ENCODE results near the gene TMEM143. TPM values are rescaled to one million over a fixed set of nuclear protein-coding genes. Genes with fewer than 3 reads are reported as not detected.

The TMEM143 gene
- polyA plus RNA-seq, 3 donors = 1.7 to 11.9 (median 2.1) TPM

GRCh38 chr19:48398375-48399235, 34.9 kb upstream of the TMEM143 start:
- DNase-seq = peak; percentile 70 to 80 (median 80)
- Histone ChIP-seq H3K27me3 (ENCODE audit: control insufficient read depth in 2 of 2, insufficient read depth in 2 of 2, low read length in 2 of 2) (peaks cover 37 to 44% of the 10 kb centered on the region in 2 donors), H3K79me2 (ENCODE audit: insufficient read depth, low read length) (no peaks in the 10 kb centered on the region), H3K4me1 (ENCODE audit: control insufficient read depth in 1 of 2, insufficient read depth in 2 of 2, low read length in 2 of 2) (peaks cover 39 to 45% of the 10 kb centered on the region in 2 donors), H3K9ac (ENCODE audit: insufficient read depth, low read length, poor library complexity, severe bottlenecking) (peak overlapping the region; percentile 19), H3K4me3 (replicated peaks in 1 of 3; ENCODE audit: low read depth in 2 of 3, low read length in 3 of 3) (peak overlapping the region; percentile 17 to 73 (median 36)), H2AFZ (ENCODE audit: insufficient read depth, low read depth, low read length, poor library complexity, severe bottlenecking) (peak overlapping the region; percentile 87), H3K27ac (ENCODE audit: low read depth in 1 of 2, low read length in 2 of 2) (no peak overlapping the region), H3K9me3 (replicated peaks in 1 of 2; ENCODE audit: control insufficient read depth in 1 of 2, insufficient read depth in 1 of 2, low read length in 2 of 2) (peaks cover 4 to 15% of the 10 kb centered on the region in 2 donors), H4K20me1 (ENCODE audit: insufficient read depth, low read length) (no peaks in the 10 kb centered on the region), H3K36me3 (replicated peaks in 1 of 2; ENCODE audit: control insufficient read depth in 1 of 2, insufficient read depth in 2 of 2, low read length in 2 of 2) (no peaks in the 10 kb centered on the region), H3K4me2 (replicated peaks; ENCODE audit: extremely low read depth, low read length, poor library complexity, severe bottlenecking) (peak overlapping the region; percentile 72)
- peaks cover 4 to 41% (median 14%) of the 10 kb centered on the region in 7 donors for H3K9me3 Mint-ChIP-seq
- no peak for TF ChIP-seq CTCF (IDR thresholded peaks at IDR 0.05)
- H3K27me3 Mint-ChIP-seq (ENCODE audit: low read depth in 3 of 3) = peaks cover 48 to 51% (median 48%) of the 10 kb centered on the region in 3 donors
- 6% methylated on average over 94 of the region's 104 CpGs for WGBS (ENCODE audit: insufficient coverage)
- intact Hi-C loops (cut with micrococcal nuclease) = loop anchor here in 1 of 2 donors (10.0 kb wide), 1 partner anchor 46 kb away; the partner anchor contains the start of gene GRWD1
- H3K4me1 Mint-ChIP-seq = peaks cover 44% of the 10 kb centered on the region
- H3K36me3 Mint-ChIP-seq = peaks cover 0 to 10% of the 10 kb centered on the region in 2 donors
- peak overlapping the region; percentile 52 to 93 (median 88) for H3K27ac Mint-ChIP-seq
- H3K4me3 Mint-ChIP-seq = peak overlapping the region; percentile 23 to 94

DNA sequence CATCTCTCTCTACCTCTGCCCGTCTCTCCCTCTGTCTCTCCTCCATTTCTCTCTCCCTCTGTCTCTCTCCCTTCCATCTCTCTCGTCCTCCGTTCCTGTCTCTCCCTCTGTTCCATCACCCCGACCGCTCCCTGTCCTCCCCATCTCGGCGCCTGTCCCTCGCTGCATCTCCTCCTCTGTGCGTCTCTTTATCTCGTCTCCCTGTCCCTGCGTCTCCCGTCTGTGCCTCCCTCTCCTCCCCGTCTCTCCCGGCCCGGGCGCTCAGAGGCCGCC, 34.3 kb upstream of the TMEM143 start:
- Histone ChIP-seq H3K27ac (ENCODE audit: low read depth in 1 of 2, low read length in 2 of 2) (no peak overlapping the region), H3K36me3 (replicated peaks in 1 of 2; ENCODE audit: control insufficient read depth in 1 of 2, insufficient read depth in 2 of 2, low read length in 2 of 2) (no peaks in the 10 kb centered on the region), H3K9me3 (replicated peaks in 1 of 2; ENCODE audit: control insufficient read depth in 1 of 2, insufficient read depth in 1 of 2, low read length in 2 of 2) (peaks cover 4 to 15% of the 10 kb centered on the region in 2 donors), H3K4me1 (ENCODE audit: control insufficient read depth in 1 of 2, insufficient read depth in 2 of 2, low read length in 2 of 2) (peaks cover 35 to 45% of the 10 kb centered on the region in 2 donors), H2AFZ (ENCODE audit: insufficient read depth, low read depth, low read length, poor library complexity, severe bottlenecking) (peak overlapping the region; percentile 87), H3K4me2 (replicated peaks; ENCODE audit: extremely low read depth, low read length, poor library complexity, severe bottlenecking) (peak overlapping the region; percentile 72), H3K4me3 (replicated peaks in 1 of 3; ENCODE audit: low read depth in 2 of 3, low read length in 3 of 3) (peak overlapping the region; percentile 17 to 73 (median 36)), H3K79me2 (ENCODE audit: insufficient read depth, low read length) (no peaks in the 10 kb centered on the region), H3K27me3 (ENCODE audit: control insufficient read depth in 2 of 2, insufficient read depth in 2 of 2, low read length in 2 of 2) (peaks cover 41 to 50% of the 10 kb centered on the region in 2 donors), H4K20me1 (ENCODE audit: insufficient read depth, low read length) (no peaks in the 10 kb centered on the region), H3K9ac (ENCODE audit: insufficient read depth, low read length, poor library complexity, severe bottlenecking) (peak overlapping the region; percentile 19)
- H3K27ac Mint-ChIP-seq = peak overlapping the region in 4 of 7 donors; percentile 9 to 82 (median 65)
- peaks cover 41% of the 10 kb centered on the region for H3K4me1 Mint-ChIP-seq
- TF ChIP-seq CTCF (IDR thresholded peaks at IDR 0.05) = no peak
- DNase-seq = no peak
- peaks cover 4 to 41% (median 14%) of the 10 kb centered on the region in 7 donors for H3K9me3 Mint-ChIP-seq
- H3K4me3 Mint-ChIP-seq = peak overlapping the region; percentile 94 to 95
- H3K27me3 Mint-ChIP-seq (ENCODE audit: low read depth in 3 of 3) = peaks cover 50 to 56% (median 54%) of the 10 kb centered on the region in 3 donors
- 4% methylated on average over 17 of the region's 17 CpGs for WGBS (ENCODE audit: insufficient coverage)
- intact Hi-C loops (cut with micrococcal nuclease) = loop anchor here in 1 of 2 donors (10.0 kb wide), 1 partner anchor 47 kb away; the partner anchor contains the start of gene GRWD1
- peaks cover 0 to 10% of the 10 kb centered on the region in 2 donors for H3K36me3 Mint-ChIP-seq

Data from CD14-positive monocyte (primary cell).